Eye (tissue), 1 donor: ENCODE results near the gene KRT79.
"Not testable (repeated sequence)": the region's sequence is repeated elsewhere in the genome, so short reads cannot be mapped to it uniquely, and the experiment has no call there.

ENCODE experiments used
- DNase-seq: peaks from one replicate; pipeline ENCODE4 v3.0.0-alpha.2; 2015

The KRT79 gene

DNA sequence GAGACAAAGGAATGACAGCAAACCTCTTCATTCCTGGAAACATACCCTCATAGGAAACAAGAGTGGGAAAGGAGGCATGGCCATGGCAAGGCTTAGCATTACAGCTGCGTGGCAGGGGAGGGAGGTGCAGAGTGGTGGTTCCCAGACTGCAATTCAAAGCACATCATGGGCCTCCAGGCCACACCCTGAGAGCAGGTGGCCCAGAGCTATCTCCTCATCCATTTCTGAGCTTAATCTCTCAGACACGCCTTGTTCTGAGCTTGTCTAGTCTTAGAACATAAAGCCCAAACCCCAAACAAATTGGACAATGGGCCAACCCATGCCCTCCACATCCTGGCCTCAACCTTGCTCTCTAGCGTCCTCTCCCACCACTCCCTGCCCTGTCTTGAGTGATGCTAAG is 32.3 kb downstream of the KRT79 start:
- DNase-seq = no peak

- DNase-seq = no peak
Measured at GRCh38 chr12:52800259-52800917, 33.7 kb downstream of the KRT79 start.

DNA sequence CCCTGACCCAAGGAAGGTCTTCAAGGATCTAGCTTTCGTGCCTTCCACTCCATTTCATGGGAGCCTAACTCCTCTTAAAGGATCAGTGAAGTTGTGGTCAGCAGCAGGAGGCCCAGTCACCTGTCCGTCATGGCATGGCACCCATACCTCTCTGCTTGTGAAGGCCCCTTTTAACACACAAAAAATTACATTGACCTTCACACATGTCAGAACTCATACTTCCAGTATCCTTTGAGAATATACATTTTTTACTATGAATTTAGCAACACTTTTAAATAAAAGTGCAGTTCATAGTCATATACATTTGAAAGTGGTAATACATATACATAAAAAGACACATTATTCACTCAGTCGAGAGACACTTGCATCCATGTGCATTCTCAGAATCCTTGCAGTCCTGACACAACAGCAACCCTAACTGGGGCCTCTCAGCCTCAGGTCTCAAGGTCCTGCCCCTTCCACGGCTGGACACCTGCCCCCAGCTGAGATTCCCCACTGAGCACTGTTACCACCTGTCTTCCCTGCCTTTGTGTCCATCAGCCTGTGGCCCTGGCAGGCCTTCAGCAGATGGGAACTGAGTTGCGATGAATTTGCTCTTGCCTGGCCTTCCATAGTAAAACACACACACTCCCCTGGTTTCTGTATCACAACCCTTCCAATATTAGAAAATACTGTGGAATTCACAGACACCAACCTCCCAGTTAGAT is 34.5 kb downstream of the KRT79 start:
- no peak for DNase-seq

- no peak for DNase-seq
Measured at GRCh38 chr12:52798671-52799504, 35.2 kb downstream of the KRT79 start.

DNA sequence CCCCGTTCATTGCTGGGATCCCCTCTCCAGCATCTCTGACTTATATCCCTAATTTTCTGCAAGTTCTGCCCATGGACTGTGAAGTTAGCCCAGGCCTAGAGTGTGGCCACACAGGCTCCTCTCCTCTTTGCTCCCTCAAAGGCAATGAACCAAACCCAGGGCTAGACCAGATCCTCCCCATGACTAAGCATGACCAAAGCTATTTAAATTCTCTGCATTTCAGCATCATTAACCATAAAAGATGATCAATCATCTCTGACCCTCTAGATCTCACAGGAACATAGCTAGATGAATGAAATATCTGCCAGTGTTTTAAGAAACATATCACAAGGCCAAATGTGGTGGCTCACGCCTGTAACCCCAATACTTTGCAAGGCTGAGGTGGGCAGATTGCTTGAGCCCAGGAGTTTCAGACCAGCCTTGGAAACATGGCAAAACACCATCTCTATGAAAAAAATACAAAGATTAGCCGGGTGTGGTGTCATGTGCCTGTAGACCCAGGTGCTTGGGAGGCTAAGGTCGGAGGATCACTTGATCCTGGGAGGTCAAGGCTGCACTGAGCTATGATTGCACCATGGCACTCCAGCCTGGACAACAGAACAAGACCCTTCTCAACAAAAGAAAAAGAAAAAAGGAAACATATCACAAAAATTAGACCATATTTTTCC is 36.0 kb downstream of the KRT79 start:
- DNase-seq = no peak

DNA sequence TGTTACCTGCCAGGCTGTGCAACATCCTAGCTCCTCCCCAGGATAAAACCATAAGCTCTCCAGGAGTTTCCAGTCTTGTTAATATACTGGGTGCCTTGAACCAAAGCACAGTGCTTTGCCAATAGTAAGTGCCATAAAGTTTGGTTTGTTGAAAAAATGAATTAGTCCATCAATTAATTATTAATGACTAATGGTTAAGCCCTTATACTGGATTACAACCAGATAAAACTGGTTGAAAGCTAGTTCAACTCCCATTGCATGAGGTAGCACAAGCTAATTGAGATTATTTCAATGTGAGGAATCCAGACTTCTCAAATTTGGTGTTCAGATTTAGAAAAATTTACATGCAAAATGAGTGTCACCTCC is 36.6 kb downstream of the KRT79 start:
- no peak for DNase-seq

DNA sequence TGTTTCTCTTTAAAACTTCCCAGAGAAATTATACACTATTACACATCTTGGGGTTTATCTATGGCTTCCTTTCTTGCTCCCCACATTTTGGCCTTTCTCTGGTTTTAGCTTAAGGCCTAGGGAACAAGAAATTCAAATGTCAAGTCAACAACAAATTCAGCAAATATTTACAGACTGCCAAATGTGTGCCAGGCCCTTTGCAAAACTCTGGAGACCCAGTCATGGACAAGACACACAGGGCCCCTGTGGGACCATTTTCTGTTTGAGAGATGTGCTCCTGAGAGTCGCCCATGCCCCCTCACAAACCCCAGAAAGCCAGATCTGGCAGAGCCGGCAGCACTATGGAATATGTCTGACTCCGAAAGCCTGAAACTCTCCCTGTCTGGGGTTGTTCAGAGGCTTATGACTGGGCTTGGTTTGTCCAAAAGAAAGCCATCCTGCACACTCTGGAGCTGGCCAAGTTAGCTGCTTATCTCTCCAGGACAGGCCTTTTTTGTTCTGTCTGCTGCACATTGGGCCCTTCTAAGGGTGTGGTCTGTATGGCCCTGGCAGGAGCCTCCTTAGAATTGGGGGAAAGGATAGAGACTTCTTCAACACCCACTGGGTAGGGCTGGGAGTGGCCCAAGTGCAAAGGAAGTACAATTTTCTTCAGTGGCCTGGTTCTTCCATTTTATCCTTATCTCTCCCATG is 37.1 kb downstream of the KRT79 start:
- no peak for DNase-seq

DNA sequence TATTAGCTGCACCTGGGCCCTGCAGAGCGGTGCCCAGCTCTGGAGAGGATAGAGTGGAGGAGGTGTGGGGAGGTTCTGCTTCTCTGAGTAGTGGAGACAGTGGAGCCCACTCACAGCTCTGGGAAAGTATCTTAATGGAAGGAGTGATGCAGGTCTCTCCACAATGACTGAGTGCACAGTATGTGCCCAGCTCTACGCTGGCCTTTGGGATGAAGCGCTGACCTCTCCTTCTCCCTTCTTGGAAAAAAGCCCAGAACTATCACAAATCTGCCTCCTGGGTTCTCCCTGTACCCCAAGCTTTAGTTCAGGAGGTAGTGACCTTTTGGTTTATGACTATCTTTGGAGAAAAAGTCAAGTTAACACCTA is 37.7 kb downstream of the KRT79 start:
- no peak for DNase-seq

DNA sequence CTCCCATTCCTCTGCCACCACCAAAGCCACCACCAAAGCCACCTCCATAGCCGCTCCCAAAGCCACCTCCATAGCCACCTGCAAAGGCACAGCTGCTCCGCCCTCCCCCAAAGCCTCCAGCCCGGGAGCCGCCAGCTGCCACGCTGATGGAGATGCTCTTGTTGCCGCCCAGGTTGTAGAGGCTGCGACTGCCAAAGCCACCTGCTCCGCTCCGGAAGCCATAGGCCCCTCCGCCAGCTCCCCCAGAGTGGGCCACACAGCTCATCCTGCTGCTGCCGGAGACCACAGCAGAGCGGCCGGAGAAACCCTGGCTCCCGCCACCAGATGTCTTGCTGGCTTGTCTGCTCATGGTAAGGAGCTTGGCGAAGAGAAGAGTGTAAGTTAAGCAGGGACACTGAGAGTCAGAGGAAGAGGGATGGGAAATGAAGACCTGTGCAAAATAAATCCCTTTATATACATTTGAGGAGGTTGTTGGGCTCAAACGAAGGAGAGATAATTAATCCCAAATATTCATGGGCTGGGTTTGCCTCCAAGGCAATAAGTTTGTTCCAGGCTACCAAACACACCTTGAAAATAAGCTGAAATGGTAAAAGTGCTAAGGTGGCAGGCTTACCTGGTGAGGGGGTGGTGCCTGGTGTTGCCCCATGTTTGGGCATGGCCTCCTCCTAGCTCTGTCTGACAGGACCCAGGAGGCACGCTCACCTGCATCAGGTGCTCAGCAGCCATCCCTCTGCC is 38.2 kb downstream of the KRT79 start, which contains the start of gene KRT3:
Gene KRT3, minus strand, starts transcription at position 424 of the 735 bp plus-strand sequence. Its CDS starts 75 bp downstream, at position 349.
- no peak for DNase-seq

- not testable (repeated sequence) for DNase-seq
Measured at GRCh38 chr12:52795332-52795674, 38.8 kb downstream of the KRT79 start.

GRCh38 chr12:52794479-52795331 is 39.4 kb downstream of the KRT79 start:
- no peak for DNase-seq

GRCh38 chr12:52792185-52793029 is 41.7 kb downstream of the KRT79 start:
- no peak for DNase-seq

DNA sequence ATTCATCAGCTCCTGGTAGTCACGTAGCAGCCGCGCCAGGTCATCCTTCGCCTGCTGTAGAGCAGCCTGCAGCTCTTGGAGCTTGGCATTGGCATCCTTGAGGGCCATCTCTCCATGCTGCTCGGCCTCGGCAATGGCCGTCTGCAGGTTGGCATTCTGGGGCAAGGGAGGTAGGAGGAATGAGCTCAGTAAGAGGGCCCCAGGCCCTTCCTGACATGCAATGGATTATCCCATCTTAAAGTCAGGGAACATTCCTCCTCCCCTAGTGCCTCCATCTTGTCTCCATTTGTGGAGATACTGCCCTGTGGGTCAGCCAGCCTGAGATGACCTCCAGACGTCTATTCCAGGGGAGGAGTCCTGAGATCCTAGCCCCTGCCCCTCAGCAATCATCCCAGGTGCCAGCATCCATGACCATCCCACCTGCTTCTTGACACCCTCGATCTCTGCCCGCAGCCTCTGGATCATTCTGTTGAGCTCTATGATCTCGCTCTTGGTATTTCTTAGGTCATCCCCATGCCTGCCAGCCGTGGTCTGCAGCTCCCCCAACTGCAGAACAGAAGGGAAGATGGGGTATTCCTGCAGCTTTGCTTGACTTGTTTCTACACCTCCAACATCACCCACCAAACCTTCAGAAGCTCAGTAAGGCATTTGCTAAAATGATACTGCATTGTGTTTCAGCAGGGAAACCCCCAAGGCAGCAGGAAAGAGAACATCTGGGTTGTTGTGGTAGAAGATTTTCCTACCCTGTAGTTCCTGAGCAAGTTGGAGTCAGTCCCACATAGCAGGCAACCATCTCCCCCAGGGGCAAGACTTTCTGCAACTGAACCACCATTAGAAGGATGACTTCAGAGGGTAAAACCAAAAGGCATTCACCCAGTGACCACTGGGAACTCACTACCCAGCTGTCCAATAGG is 42.6 kb downstream of the KRT79 start:
- no peak for DNase-seq

GRCh38 chr12:52790427-52791270 is 43.5 kb downstream of the KRT79 start:
- no peak for DNase-seq

DNA sequence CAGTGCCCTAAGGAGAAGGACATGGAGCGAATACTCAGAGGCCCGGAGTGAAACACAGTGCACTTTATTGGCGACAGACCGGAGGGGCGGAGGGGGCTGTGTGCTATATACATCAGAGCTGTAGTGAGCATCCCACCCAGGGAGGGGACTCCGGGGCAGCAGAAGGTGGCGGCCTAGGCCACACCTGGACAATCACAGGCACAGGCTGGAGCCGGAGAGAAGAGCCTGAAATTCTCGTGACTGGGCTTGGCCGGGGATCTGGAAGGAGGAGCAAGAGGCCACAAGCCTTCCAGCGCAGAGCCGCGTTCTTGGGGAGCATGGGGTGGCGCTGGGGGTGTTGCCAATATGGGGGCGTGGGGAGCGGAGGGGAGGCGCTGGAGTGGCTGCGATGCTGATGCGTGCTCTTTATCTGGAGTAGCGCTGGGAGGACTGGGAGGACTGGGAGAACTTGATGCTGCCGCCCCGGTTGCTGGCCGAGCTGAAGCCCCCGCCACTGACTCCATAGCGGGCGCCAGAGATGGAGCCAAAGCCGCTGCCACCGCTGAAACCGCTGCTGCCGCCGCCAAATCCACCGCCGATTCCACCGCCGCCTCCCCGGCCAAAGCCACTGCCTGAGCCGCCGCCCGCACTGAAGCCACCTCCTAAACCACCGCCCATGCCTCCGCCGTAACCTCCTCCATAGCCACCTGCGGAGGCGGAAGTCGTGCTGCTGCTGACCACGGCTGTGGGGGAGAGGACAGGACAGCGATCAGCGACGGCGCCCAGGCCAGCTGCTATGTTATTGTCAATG is 44.3 kb downstream of the KRT79 start:
- peak; percentile 48 for DNase-seq

- DNase-seq = no peak
Measured at GRCh38 chr12:52788876-52789636, 45.1 kb downstream of the KRT79 start.
